Measurements from ENCODE around the gene NIN. TPM values are rescaled to one million over a fixed set of nuclear protein-coding genes. Genes with fewer than 3 reads are reported as not detected.

Gene NIN
- total RNA-seq, 3 donors from 2014 or later: 20.5 to 36.3 (median 27.9) TPM

DNA sequence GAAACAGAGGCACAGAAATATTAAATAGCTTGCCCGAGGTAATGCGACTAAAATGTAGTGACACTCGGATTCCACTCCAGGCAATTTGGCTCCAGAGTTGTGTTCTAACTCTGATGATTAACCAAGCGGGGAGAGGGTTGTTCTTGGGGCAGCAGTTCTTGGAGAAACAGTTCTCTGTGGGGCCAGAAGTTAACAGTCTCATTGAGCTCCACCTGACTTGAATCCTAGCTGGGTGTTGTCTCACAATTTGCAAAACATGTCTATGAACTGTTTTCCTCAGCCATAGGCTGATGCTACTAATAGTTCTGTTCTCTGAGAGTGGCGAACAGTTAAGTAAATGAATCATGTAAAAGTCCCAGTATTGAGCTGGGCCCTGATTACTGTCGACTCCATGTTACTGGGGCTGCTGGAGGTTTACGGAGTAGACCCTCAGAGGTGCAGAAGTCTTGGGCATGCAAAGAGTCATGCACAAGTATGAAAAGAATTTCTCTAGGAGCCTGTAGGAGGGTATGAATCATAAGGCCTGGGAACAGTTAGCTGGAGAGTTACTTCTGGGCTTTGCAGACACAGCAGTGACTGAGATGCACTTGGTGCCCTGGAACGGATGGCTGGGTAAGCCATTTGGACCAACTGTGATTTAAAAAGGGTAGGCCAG lies 15.4 kb upstream of the NIN start:
- Histone ChIP-seq H3K4me1 (ENCODE audit: low read depth) (no peaks in the 10 kb centered on the region), H3K36me3 (ENCODE audit: low read depth) (no peaks in the 10 kb centered on the region), H3K4me3 (no peak overlapping the region), H3K9me3 (no peaks in the 10 kb centered on the region)
- no peak for DNase-seq
- no peak for TF ChIP-seq CTCF (IDR thresholded peaks at IDR 0.05)
- no peak for ATAC-seq
- intact Hi-C loops (cut with DNase I, micrococcal nuclease): no loop called here

DNA sequence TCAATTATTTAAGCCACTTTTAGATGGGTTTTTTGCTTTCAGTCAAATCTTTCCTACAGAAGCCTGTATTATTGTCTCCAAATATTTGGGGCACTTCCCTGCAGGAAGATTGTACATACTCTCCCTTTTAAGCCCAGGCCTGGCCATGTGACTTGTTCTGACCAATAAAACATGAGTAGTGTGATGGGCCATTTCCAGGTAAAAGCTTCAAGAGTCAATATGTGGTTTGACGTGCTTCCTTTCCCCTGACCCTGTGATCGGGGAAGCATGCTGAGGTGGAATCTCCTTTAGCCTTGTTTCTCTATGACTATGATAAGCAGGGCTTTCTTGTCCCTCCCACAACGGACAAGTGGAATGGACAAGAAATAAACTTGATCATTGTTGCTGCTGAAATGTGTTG lies 14.2 kb upstream of the NIN start:
- ATAC-seq (no peak), DNase-seq (no peak)
- no peak for TF ChIP-seq CTCF (IDR thresholded peaks at IDR 0.05)
- Histone ChIP-seq H3K4me1 (ENCODE audit: low read depth) (no peaks in the 10 kb centered on the region), H3K9me3 (no peaks in the 10 kb centered on the region), H3K36me3 (ENCODE audit: low read depth) (no peaks in the 10 kb centered on the region), H3K4me3 (no peak overlapping the region)
- intact Hi-C loops (cut with DNase I, micrococcal nuclease): no loop called here

DNA sequence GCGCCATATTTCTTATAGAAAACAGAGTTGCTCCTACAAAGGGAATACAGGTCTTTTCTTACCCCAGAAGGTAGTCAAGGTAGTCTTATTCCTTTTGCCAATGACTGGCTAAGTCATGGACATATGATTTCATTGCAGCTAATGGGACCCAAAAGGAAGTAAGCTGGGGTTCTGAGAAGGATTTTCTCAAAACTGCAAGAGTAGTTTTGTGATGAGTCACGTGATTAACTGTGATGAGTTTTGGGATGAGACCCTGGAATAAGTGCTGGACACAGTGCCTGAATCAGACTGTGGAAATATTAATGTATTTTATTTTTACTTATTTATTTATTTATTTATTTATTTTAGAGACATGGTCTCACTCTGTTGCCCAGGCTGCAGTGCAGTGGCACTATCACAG lies 13.4 kb upstream of the NIN start:
- Histone ChIP-seq H3K4me3 (no peak overlapping the region), H3K36me3 (ENCODE audit: low read depth) (no peaks in the 10 kb centered on the region), H3K9me3 (no peaks in the 10 kb centered on the region), H3K4me1 (ENCODE audit: low read depth) (no peaks in the 10 kb centered on the region)
- ATAC-seq: no peak
- TF ChIP-seq CTCF (IDR thresholded peaks at IDR 0.05): no peak
- intact Hi-C loops (cut with DNase I, micrococcal nuclease): no loop called here
- no peak for DNase-seq

DNA sequence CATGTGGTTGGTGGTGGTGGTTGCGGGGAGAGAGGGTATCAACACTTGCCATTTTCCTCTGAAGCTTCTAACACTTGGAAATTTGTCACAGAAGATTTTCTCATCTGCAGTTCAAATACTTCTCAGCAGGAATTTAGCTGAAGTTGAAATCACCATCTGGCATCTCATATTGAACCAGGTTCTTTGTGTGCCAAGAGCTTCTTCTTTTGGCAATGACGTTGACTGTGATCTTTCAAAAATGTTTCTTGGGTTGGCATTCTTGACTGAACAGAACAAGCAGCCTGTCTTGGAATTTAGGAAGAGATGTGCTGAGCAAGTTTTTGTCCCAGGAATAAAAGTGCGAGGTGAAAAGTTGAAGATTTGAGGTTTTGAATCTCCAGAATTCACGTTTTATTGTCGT lies 8.7 kb upstream of the NIN start:
- intact Hi-C loops (cut with DNase I, micrococcal nuclease): no loop called here
- Histone ChIP-seq H3K36me3 (ENCODE audit: low read depth) (no peaks in the 10 kb centered on the region), H3K4me1 (ENCODE audit: low read depth) (no peaks in the 10 kb centered on the region), H3K4me3 (no peak overlapping the region), H3K9me3 (no peaks in the 10 kb centered on the region)
- ATAC-seq: no peak
- TF ChIP-seq CTCF (IDR thresholded peaks at IDR 0.05): no peak
- no peak for DNase-seq

DNA sequence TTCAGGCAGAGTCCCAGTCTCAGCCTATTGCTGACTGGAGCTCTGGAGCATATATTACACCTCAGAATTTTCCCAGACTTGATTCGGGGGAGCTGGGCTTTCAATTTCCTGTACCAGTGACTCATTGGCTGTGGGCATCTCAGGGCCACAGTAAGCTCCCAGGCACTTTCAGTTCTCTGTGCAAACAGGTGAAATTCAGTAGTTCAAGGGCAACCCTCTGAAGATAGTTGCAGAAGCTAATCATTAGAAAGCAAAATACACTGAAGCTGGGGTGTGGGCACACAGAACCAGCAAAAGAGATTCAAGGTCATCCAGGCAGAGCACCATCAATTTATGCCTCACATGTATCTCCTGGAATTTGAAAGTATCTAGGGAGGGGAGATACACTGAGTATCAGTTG lies 8.1 kb upstream of the NIN start:
- ATAC-seq: no peak
- intact Hi-C loops (cut with DNase I, micrococcal nuclease): no loop called here
- H3K9me3 ChIP-seq: no peaks in the 10 kb centered on the region
- no peak for DNase-seq
- no peaks in the 10 kb centered on the region for H3K4me1 ChIP-seq (ENCODE audit: low read depth)
- H3K36me3 ChIP-seq (ENCODE audit: low read depth): no peaks in the 10 kb centered on the region
- no peak for TF ChIP-seq CTCF (IDR thresholded peaks at IDR 0.05)
- H3K4me3 ChIP-seq: no peak overlapping the region
